ENCODE measurements around the gene CYFIP2. TPM values are rescaled to one million over a fixed set of nuclear protein-coding genes. Genes with fewer than 3 reads are reported as not detected.

CYFIP2 gene
- total RNA-seq, 4 donors from 2014 or later, result 46.5 to 155 (median 57.2) TPM

DNA sequence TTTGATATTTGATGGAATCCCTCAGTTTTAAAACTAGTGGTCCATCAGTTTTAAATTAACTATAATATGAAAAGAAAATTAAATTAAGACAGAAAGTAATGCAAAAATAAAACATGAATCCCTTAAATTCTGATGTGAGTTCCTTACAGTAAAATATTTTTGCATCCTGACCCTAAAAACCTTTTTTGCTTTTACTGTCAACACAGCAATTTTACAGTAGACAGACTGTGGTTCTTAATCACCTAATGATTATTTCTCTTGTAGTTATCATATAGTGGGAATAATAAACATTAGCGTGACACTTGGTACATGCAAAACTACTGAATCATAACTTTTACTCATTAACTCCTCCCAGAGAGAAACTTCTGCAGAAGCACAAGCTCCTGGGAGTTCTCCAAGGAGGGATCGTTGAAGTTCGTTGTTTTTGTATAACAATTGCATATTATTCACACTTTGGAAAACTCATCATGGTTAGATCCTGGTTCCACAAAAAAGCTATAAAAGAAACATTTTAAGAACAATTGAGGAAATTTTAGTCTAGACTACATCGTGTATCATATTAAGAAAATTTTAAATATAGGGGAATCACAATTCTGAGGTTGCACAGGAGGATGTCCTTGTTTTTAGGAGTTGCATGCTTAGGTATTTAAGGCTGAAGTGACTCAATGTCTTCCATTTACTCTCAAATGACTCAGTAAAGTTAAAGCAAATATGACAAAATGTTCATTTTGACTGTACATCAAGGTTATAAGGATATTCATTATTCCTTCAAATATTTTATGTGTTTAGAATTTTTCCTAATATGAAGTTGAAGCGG, 105.9 kb downstream of the CYFIP2 start:
- no peaks in the 10 kb centered on the region for H3K4me1 ChIP-seq
- no peaks in the 10 kb centered on the region for H3K27me3 ChIP-seq
- TF ChIP-seq POLR2A (IDR thresholded peaks at IDR 0.05), result no peak
- TF ChIP-seq, protein P1, sequence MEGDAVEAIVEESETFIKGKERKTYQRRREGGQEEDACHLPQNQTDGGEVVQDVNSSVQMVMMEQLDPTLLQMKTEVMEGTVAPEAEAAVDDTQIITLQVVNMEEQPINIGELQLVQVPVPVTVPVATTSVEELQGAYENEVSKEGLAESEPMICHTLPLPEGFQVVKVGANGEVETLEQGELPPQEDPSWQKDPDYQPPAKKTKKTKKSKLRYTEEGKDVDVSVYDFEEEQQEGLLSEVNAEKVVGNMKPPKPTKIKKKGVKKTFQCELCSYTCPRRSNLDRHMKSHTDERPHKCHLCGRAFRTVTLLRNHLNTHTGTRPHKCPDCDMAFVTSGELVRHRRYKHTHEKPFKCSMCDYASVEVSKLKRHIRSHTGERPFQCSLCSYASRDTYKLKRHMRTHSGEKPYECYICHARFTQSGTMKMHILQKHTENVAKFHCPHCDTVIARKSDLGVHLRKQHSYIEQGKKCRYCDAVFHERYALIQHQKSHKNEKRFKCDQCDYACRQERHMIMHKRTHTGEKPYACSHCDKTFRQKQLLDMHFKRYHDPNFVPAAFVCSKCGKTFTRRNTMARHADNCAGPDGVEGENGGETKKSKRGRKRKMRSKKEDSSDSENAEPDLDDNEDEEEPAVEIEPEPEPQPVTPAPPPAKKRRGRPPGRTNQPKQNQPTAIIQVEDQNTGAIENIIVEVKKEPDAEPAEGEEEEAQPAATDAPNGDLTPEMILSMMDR (IDR thresholded peaks at IDR 0.05), result no peak
- no peak overlapping the region for H3K4me3 ChIP-seq
- no peaks in the 10 kb centered on the region for H3K9me3 ChIP-seq
- DNase-seq, result no peak
- H3K27ac ChIP-seq, result peak overlapping the region in 1 of 4 donors; percentile 70
- peaks cover 0 to 3% (median 0%) of the 10 kb centered on the region in 3 donors for H3K36me3 ChIP-seq

DNA sequence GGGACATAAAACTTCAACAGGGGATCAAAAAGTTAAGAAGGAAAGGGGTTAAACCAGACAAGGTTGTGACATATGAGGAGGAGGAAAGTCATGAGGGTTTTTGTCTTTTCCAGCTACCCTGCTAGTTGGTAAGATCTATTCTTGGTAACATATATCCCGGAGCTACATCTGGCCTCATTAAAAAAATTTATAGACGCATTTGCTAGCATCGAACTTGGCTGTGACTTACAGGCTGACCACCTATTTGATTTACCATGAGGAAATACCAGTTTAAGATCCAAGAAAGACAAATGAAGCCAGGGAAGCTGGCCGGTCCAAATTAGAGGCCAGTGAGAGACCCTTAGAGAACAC, 106.5 kb downstream of the CYFIP2 start:
- peaks cover 0 to 4% (median 0%) of the 10 kb centered on the region in 3 donors for H3K36me3 ChIP-seq
- no peaks in the 10 kb centered on the region for H3K27me3 ChIP-seq
- TF ChIP-seq, protein P1 (IDR thresholded peaks at IDR 0.05), result no peak
- TF ChIP-seq POLR2A (IDR thresholded peaks at IDR 0.05), result no peak
- no peaks in the 10 kb centered on the region for H3K4me1 ChIP-seq
- no peaks in the 10 kb centered on the region for H3K9me3 ChIP-seq
- DNase-seq, result no peak
- H3K4me3 ChIP-seq, result no peak overlapping the region
- H3K27ac ChIP-seq, result peak overlapping the region in 1 of 4 donors; percentile 70

DNA sequence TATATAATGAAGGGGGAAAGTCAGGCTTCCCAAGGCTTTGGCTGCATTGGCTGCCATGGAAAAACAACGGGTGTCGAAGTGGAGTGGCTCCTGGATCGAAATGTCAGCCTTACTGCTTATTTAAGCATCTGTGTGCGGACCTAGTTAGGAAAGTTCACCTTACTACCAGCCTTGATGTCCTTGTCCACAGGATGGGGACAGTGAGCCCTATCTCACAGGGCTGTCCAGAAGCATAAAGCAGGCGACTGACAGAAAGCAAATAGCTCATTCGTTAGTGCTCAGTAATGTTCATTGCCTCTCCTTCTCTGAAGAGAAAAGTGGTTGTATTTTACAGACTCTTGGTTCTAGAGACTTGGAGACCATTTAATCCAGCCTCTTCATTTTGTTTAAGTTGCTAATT, 112.6 kb downstream of the CYFIP2 start:
- Histone ChIP-seq H3K4me3 (no peak overlapping the region), H3K36me3 (peaks cover 0 to 4% (median 0%) of the 10 kb centered on the region in 3 donors), H3K9me3 (no peaks in the 10 kb centered on the region), H3K27ac (no peak overlapping the region), H3K4me1 (no peaks in the 10 kb centered on the region), H3K27me3 (no peaks in the 10 kb centered on the region)
- TF ChIP-seq, protein P1 (IDR thresholded peaks at IDR 0.05), result no peak
- TF ChIP-seq POLR2A (IDR thresholded peaks at IDR 0.05), result no peak
- no peak for DNase-seq

DNA sequence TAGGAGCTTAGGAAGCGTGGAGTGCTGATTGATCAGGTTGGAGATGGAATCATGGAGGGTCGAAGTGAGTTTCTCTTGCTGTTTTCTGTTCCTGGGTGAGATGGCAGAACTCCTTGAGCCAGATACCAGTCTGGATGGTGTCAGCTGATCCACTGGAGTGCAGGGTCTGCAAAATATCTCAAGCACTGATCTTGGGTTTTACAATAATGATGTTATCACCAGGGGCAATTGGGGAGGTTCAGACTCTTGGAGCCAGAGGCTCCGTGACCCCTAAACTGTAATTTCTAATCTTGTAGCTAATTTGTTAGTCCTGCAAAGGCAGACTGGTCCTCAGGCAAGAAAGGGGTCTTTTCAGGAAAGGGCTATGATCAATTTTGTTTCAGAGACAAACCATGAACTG, 114.1 kb downstream of the CYFIP2 start:
- no peaks in the 10 kb centered on the region for H3K27me3 ChIP-seq
- no peak for DNase-seq
- no peak for TF ChIP-seq POLR2A (IDR thresholded peaks at IDR 0.05)
- TF ChIP-seq, protein P1 (IDR thresholded peaks at IDR 0.05), result no peak
- peaks cover 0 to 4% (median 0%) of the 10 kb centered on the region in 3 donors for H3K36me3 ChIP-seq
- H3K27ac ChIP-seq, result no peak overlapping the region
- H3K4me1 ChIP-seq, result no peaks in the 10 kb centered on the region
- no peaks in the 10 kb centered on the region for H3K9me3 ChIP-seq
- no peak overlapping the region for H3K4me3 ChIP-seq

DNA sequence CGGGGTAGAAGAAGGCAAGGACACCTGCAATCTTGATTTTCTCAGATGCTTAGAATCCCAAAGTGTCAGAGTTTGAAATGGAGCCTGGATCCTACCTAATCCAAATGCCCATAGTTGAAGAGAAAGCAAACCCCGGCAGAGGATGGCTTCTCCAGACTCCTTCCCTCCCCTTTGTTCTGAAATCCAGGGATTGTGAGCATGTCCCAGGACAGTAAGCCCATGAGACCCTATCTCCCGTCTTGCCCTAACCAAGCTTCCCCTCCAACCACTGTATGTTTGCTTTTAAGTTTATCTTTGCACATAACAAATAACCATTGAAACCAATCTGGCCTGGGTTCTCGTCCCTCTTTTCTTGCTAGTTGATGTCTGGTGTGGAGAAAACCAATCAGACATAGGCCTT, 115.8 kb downstream of the CYFIP2 start:
- Histone ChIP-seq H3K36me3 (peaks cover 0 to 1% (median 0%) of the 10 kb centered on the region in 3 donors), H3K27ac (peak overlapping the region in 1 of 4 donors; percentile 81), H3K9me3 (no peaks in the 10 kb centered on the region), H3K4me3 (no peak overlapping the region), H3K4me1 (no peaks in the 10 kb centered on the region), H3K27me3 (no peaks in the 10 kb centered on the region)
- no peak for TF ChIP-seq POLR2A (IDR thresholded peaks at IDR 0.05)
- TF ChIP-seq, protein P1 (IDR thresholded peaks at IDR 0.05), result no peak
- no peak for DNase-seq

Measured in Peyer's patch (tissue), 4 donors.